Central memory CD8-positive, alpha-beta T cell (primary cell): ENCODE results near the gene NRDE2.
A peak's percentile ranks its signal among the peaks of the same experiment; 100 is the strongest.

Source experiments
- ATAC-seq: fragments of 150-1000 bp; cut with Tn5 transposase; replicated peaks from 2 replicates; pipeline ENCODE4 v1.10.0; 2022; ENCODE audit warnings: mild to moderate bottlenecking, moderate FRiP score, moderate number of reproducible peaks; ENCODE audit not compliant: poor library complexity, severe bottlenecking; ENCODE audit errors: extremely low read depth
- DNase-seq, 2 donors: peaks; one replicate each; pipeline ENCODE4 v3.0.0; 2021; ENCODE audit warnings: low spot score in 2 of 2
- H3K27ac Mint-ChIP-seq: one replicate; pipeline ENCODE4 v1.8.0; 2022; ENCODE audit warnings: low read depth, mild to moderate bottlenecking, moderate library complexity, mixed read lengths
- H3K27me3 Mint-ChIP-seq: one replicate; pipeline ENCODE4 v1.8.0; 2022; ENCODE audit warnings: mixed read lengths
- H3K36me3 Mint-ChIP-seq: one replicate; pipeline ENCODE4 v1.8.0; 2022; ENCODE audit warnings: mild to moderate bottlenecking, moderate library complexity, mixed read lengths; ENCODE audit not compliant: insufficient read depth
- H3K4me1 Mint-ChIP-seq: one replicate; pipeline ENCODE4 v1.8.0; 2022; ENCODE audit warnings: mixed read lengths
- H3K4me3 Mint-ChIP-seq: one replicate; pipeline ENCODE4 v1.8.0; 2022; ENCODE audit warnings: mild to moderate bottlenecking, moderate library complexity, mixed read lengths
- H3K9me3 Mint-ChIP-seq: one replicate; pipeline ENCODE4 v1.8.0; 2022; ENCODE audit warnings: mixed read lengths

Gene NRDE2

GRCh38 chr14:90288651-90289355 lies 42.9 kb downstream of the NRDE2 start:
- peaks cover 33% of the 10 kb centered on the region for H3K36me3 Mint-ChIP-seq
- H3K9me3 Mint-ChIP-seq = no peaks in the 10 kb centered on the region
- no peak overlapping the region for H3K4me3 Mint-ChIP-seq
- DNase-seq = peak in 1 of 2 donors; percentile 11
- no peaks in the 10 kb centered on the region for H3K27me3 Mint-ChIP-seq
- H3K27ac Mint-ChIP-seq = no peak overlapping the region
- peaks cover 5% of the 10 kb centered on the region for H3K4me1 Mint-ChIP-seq
- ATAC-seq = peak; percentile 93

DNA sequence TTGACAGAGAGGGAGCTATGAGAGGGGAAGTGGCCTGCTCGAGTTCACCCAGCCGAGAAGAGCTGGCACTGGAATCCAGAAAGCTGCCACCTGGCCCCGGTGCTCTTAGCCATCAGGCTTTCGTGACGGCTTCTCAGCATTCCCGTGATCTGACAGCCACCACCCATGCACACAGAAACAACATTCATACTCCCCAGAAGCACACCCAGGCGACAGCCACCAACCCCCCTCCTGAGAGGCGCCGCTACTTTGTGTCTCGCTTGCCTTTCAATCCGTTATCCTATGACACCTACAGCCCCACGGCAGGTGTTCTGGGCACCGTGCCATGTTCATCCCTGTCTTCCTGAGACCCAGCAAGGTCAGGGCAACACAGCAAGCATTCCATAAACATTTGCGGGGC lies 44.0 kb downstream of the NRDE2 start:
- no peak overlapping the region for H3K27ac Mint-ChIP-seq
- no peaks in the 10 kb centered on the region for H3K9me3 Mint-ChIP-seq
- no peak for ATAC-seq
- no peak overlapping the region for H3K4me3 Mint-ChIP-seq
- H3K4me1 Mint-ChIP-seq = peaks cover 5% of the 10 kb centered on the region
- H3K27me3 Mint-ChIP-seq = no peaks in the 10 kb centered on the region
- no peak for DNase-seq
- peaks cover 37% of the 10 kb centered on the region for H3K36me3 Mint-ChIP-seq

- no peaks in the 10 kb centered on the region for H3K9me3 Mint-ChIP-seq
- no peaks in the 10 kb centered on the region for H3K4me1 Mint-ChIP-seq
- H3K27me3 Mint-ChIP-seq = no peaks in the 10 kb centered on the region
- DNase-seq (no peak), ATAC-seq (no peak)
- no peak overlapping the region for H3K27ac Mint-ChIP-seq
- H3K36me3 Mint-ChIP-seq = peaks cover 33% of the 10 kb centered on the region
- no peak overlapping the region for H3K4me3 Mint-ChIP-seq
Measured at GRCh38 chr14:90281756-90282155, 50.0 kb downstream of the NRDE2 start.

DNA sequence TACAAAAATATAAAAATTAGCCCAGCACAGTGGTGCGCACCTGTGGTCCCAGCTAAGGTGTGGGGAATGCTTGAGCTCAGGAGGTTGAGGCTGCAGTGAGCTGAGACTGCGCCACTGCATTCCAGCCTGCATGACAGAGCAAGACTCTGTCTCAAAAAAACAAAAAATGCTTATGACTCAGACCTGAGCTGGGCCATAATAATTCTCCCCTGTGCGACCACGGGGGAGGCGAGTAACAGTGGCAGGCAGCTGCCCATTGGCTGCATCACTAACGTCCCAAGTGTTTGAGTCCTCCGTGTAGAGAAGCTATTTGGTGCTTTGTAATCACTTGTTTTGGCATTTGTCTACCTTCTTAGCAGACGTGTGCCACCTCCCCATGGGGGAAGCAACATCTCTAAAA lies 50.5 kb downstream of the NRDE2 start:
- H3K4me3 Mint-ChIP-seq = no peak overlapping the region
- H3K4me1 Mint-ChIP-seq = no peaks in the 10 kb centered on the region
- peaks cover 31% of the 10 kb centered on the region for H3K36me3 Mint-ChIP-seq
- H3K9me3 Mint-ChIP-seq = no peaks in the 10 kb centered on the region
- H3K27ac Mint-ChIP-seq = no peak overlapping the region
- ATAC-seq = no peak
- H3K27me3 Mint-ChIP-seq = no peaks in the 10 kb centered on the region
- DNase-seq = no peak

DNA sequence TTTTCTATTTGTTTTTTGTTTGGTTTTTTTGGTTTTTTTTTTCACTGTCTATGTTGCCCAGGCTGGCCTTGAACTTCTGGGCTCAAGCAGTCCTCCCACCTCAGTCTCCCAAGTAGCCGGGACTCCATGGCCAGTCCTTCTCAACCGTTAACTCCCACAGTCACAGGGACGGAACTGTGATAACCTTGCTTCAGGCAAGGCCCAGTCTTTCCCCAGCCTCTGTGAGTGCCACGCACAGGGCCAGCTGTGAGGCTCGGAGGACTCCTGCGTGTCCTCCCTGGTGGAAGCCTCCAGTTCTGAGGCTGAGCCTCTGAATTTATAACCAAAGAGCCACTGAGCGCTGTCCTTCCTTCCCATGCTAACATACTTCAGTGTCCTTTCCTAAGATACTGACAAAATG lies 51.6 kb downstream of the NRDE2 start:
- ATAC-seq = no peak
- H3K27ac Mint-ChIP-seq = no peak overlapping the region

DNA sequence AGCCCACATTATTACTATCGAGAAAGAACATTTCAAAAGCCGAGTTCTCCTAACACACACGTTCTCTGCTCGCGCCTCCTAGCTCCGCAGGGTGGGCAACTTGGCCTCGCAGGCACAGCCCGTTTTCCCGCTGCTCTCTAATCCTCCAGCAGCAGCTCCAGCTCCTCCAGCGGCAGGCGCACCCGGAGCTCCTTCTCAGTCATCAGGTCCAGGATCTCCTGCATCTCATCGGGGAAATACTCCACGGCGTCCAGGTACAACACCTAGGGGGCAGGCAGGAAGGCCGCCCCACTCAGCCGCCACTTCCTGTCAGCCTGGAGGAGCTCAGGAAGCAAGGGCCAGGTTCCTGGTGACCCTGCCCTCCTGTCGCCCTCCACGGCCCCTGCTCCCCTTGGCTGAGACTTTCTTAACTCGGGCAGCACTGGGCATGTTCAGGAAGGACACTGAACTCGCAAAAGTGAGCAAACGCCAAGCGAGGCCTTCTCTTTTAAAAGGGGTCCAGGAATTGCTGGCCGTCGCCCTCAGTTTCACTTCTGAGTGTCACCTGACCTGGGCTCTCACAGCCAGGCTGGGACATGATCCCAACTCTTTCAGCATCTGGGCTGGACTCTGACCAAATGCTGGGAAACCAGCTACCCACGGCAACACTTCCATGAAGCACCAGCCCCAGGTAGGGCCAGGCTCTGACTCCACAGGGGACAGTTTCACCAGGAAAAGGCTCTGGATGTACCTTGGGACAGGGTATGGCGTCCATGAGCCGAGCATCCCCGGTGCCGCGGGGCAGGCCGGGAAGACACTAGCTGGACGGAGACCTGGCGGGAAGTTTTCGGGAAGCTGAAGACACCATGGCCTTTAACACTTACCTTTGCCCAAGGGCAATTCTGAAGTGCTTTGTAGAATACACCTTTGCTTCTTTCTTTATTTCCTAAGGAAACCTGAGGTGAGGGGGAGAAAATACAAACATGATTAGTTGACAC lies 53.3 kb downstream of the NRDE2 start:
- H3K9me3 Mint-ChIP-seq = no peaks in the 10 kb centered on the region
- ATAC-seq (no peak), DNase-seq (no peak)
- no peak overlapping the region for H3K27ac Mint-ChIP-seq
- peaks cover 6% of the 10 kb centered on the region for H3K4me1 Mint-ChIP-seq
- peaks cover 34% of the 10 kb centered on the region for H3K36me3 Mint-ChIP-seq
- no peaks in the 10 kb centered on the region for H3K27me3 Mint-ChIP-seq
- no peak overlapping the region for H3K4me3 Mint-ChIP-seq

More for the DNA sequence above, 51.6 kb downstream of the NRDE2 start:
- peaks cover 27% of the 10 kb centered on the region for H3K36me3 Mint-ChIP-seq
- H3K4me1 Mint-ChIP-seq = no peaks in the 10 kb centered on the region
- no peaks in the 10 kb centered on the region for H3K27me3 Mint-ChIP-seq
- no peaks in the 10 kb centered on the region for H3K9me3 Mint-ChIP-seq
- no peak overlapping the region for H3K4me3 Mint-ChIP-seq
- DNase-seq = no peak

DNA sequence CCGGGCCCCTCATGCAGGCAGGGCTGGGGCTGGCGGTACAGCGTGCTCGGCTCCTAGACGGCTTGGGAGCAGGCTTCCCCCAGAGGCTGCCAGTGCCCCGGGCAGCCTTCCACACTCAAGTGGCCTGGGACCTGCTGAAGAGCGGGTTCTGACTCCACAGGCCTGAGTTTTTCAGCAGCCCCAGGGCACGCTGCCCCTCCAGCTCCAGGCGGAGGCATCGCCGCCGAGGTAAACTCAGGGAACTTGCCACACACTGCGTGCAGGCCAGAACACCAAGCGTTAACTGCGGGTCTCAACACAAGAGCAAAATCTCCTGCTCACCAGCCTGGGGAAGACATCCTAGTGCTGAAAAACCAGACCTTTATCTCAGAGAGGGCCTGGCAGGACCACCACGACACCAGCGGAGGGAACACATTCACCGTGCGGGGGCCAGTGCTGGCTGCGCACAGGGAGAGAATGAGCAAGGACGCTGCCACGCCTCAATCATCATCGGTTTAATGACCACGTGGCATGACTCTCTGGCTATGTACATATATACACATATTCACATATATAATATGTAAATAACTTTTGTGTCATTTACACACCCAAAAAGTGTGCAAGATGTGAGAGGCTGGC lies 54.1 kb downstream of the NRDE2 start:
- DNase-seq (no peak), ATAC-seq (no peak)
- Mint-ChIP-seq H3K27me3 (no peaks in the 10 kb centered on the region), H3K27ac (no peak overlapping the region), H3K4me3 (no peak overlapping the region), H3K4me1 (peaks cover 6% of the 10 kb centered on the region), H3K9me3 (no peaks in the 10 kb centered on the region), H3K36me3 (peaks cover 34% of the 10 kb centered on the region)

- ATAC-seq (no peak), DNase-seq (no peak)
- Mint-ChIP-seq H3K36me3 (peaks cover 41% of the 10 kb centered on the region), H3K27ac (no peak overlapping the region), H3K9me3 (no peaks in the 10 kb centered on the region), H3K4me1 (peaks cover 6% of the 10 kb centered on the region), H3K4me3 (no peak overlapping the region), H3K27me3 (no peaks in the 10 kb centered on the region)
Measured at GRCh38 chr14:90276646-90277367, 54.9 kb downstream of the NRDE2 start.

DNA sequence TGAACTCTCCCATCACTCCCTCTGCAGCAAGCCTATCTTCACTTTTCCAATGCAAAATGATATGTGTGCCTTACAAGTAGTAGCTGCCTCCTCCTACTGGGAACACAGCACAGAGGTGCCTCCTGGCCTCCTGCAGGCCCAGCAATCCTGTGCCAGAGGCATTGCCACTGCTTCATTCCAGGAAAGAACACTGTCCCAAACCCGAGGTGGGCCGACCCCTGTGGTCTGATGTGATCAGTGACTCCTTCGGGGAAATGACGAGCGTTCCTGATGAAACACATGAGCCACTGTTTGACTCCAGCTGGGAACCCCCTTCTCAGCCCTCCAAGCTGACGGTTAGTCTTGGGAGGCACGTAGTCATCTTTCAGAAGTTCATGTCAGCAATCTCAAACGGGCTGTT lies 55.9 kb downstream of the NRDE2 start:
- Mint-ChIP-seq H3K4me1 (peaks cover 6% of the 10 kb centered on the region), H3K27me3 (no peaks in the 10 kb centered on the region), H3K4me3 (no peak overlapping the region), H3K9me3 (no peaks in the 10 kb centered on the region), H3K27ac (no peak overlapping the region), H3K36me3 (peaks cover 46% of the 10 kb centered on the region)
- ATAC-seq (no peak), DNase-seq (no peak)

GRCh38 chr14:90275458-90275814 lies 56.3 kb downstream of the NRDE2 start:
- H3K4me3 Mint-ChIP-seq = no peak overlapping the region
- ATAC-seq = no peak
- H3K27me3 Mint-ChIP-seq = no peaks in the 10 kb centered on the region
- peaks cover 50% of the 10 kb centered on the region for H3K36me3 Mint-ChIP-seq
- no peak overlapping the region for H3K27ac Mint-ChIP-seq
- no peaks in the 10 kb centered on the region for H3K9me3 Mint-ChIP-seq
- DNase-seq = no peak
- H3K4me1 Mint-ChIP-seq = peaks cover 6% of the 10 kb centered on the region

DNA sequence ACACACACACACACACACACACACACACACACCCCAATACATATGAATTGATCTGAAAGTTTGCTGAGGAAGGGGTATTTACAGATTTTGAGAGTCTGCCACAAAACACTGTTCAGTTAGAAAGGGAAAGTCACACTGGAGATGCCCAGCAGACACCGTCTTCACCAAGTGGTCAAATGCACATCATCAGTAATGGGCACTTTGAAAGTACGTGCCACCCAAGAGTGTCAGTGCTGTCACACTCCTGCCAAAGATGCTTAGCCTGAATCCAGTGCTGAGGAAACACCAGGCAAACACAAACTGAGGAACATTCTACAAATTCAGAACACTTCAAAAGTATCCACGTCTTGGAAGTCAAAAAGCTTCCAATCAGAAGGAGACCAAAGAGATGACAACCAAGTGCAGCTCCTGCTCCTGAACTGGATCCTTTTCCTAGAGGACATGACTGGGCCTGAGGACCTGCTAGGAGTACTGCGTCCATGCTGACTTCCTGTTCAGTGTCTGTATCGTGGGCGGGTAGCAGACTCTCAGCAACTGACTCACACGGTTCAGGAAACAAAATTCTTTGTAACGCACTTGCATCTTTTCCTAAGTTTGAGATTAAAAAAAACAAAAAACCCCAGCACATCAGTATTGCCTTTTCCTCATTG lies 56.8 kb downstream of the NRDE2 start:
- Mint-ChIP-seq H3K9me3 (no peaks in the 10 kb centered on the region), H3K4me3 (no peak overlapping the region), H3K36me3 (peaks cover 55% of the 10 kb centered on the region), H3K27ac (peak overlapping the region; percentile 41), H3K27me3 (no peaks in the 10 kb centered on the region), H3K4me1 (peaks cover 6% of the 10 kb centered on the region)
- no peak for ATAC-seq
- no peak for DNase-seq

- Mint-ChIP-seq H3K27me3 (no peaks in the 10 kb centered on the region), H3K9me3 (no peaks in the 10 kb centered on the region), H3K4me1 (peaks cover 6% of the 10 kb centered on the region), H3K27ac (no peak overlapping the region), H3K4me3 (no peak overlapping the region), H3K36me3 (peaks cover 62% of the 10 kb centered on the region)
- ATAC-seq = no peak
- no peak for DNase-seq
Measured at GRCh38 chr14:90274019-90274418, 57.7 kb downstream of the NRDE2 start.
